HG03108 (cell line): Measurements from ENCODE around the gene C2orf72.
"Not testable (repeated sequence)": the region's sequence is repeated elsewhere in the genome, so short reads cannot be mapped to it uniquely, and the experiment has no call there.

Source experiments
- ATAC-seq: cut with Tn5 transposase; IDR thresholded peaks from one replicate; pipeline ENCODE4 v1.9.1; 2021; ENCODE audit warnings: moderate library complexity; ENCODE audit not compliant: unreplicated experiment

Gene C2orf72

DNA sequence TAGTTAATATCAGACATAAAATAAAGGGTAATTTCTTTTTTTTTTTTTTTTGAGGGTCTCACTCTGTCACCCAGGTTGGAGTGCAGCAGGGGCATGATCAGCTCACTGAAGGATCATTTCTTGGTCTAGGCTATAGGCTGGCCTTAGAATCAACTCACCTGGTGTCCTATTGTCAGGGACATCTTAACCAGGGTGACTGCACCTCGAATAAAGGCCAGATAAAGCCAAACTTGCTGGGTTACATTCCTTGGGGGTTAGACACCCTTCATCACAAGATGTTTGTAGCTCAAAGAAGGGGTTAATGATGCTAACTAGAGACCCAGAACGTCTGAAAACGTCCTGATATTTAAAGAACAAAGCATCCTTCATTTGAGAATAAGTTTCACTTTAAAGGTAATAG lies 23.5 kb upstream of the C2orf72 start:
- ATAC-seq, result no peak

DNA sequence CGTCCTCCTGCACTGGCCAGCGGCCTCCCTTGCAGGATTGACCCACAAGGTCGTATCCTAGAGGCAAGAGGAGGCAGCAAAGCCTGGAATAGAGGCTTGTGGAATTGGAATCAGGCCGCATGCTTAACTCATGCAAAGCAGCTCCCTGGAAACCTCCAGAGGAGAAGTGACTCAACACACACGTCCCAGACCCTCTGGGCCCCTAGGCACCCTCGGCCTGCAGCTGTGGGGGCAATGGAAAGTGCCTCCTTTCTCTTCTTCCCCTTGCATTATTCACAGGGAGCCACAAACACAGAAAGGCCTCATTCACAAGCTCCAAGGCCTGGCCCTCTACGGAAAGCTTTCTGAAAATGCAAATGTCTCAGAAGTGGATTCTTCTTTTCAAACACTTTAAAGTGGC lies 21.8 kb upstream of the C2orf72 start:
- no peak for ATAC-seq

DNA sequence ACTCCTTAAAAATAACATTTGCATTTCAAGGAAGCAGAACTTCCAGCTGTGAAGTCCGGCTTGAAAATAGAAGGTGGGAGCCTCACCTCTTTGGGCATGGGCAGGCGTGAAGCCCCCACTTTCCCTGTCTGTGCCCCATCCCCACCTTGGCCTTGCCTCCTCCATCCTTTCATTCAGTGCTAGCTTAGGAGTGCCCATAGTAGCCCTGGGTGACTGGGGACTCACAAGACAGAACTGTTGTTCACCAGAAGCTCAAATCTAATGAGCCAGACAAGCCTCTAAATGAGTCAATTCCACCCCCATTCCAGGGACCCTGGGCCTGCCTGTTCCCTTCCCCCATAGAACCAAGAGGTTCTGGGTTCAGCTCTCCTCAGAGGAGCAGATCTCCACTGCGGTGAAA lies 21.4 kb upstream of the C2orf72 start:
- no peak for ATAC-seq

DNA sequence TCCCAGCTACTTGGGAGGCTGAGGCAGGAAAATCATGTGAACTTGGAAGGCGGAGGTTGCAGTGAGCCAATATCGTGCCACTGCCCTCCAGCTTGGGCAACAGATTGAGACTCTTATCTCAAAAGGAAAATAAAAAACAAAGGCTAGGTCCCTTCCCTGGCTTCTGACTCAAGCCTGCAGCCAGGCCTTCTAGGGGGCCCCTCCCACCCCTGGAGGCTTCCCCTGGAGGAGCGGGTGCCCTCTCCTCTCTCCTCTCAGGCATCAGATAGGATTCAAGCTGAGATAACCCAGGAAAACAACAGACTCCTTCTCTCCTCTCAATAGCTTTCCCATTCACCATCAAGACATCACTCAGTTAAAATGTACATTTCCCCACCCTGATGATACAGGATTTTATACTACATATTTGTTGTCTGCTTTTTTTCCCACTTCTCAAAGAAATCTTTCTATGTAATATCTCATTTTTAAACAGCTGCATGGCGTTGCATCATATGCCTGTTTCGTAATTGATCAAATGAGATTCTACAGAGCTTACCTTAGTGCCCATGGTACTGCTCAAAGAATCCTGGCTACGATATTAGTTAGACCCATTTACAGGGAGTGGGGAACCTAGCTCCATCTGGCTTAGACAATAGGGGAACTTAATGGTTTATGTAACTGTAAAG lies 20.6 kb upstream of the C2orf72 start:
- ATAC-seq, result no peak

DNA sequence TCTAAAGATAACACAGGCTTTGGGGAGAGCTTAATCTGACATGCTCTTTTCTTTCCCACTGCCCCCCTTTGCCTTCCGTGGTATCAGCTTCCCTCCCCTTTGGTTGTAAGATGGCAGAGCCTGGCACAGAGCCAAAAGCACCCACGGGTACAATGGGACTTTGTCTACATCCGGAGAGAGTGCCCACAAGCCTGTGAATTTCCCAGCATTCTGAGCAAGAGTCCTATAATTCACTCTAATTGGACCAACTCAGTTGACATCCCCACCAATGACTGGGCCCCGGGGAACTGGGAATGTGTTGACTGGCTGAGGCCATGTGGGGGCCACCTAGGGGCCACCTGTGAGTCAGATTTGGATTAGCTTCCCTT lies 20.1 kb upstream of the C2orf72 start:
- no peak for ATAC-seq

DNA sequence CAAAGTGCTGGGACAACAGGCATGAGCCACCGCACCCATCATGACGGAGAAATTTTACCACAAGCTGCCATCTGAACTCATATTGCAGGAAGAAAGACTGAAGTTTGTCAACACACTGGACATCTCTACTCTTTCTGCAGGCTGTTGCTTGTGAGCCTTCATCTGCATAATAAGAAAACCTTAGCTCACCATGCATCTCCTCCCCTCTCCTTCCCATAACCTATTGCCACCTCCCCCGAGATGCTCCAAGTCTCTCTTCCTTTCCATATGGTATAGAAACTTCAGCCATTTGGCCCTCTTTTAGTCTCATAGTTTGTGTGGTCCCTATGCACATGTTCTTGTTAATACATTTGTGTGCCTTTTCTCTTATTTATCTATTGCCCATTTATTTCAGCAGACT lies 19.1 kb upstream of the C2orf72 start:
- ATAC-seq, result no peak

DNA sequence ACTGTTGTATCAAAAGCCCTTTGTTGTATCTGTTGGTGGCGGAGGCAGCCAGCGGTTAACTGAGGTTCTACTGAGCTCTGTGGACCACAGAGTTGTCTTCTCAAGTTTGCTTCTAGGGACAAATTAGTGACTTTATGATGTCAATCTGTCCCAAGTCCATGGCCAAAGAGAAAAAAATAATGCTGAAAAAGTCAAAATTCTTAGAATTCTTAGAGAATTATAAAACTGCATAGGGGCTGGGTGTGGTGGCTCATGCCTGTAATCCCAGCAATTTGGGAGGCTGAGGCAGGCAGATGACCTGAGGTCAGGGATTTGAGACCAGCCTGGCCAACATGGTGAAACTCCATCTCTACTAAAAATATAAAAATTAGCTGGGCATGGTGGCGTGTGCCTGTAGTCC lies 12.3 kb upstream of the C2orf72 start:
- ATAC-seq, result not testable (repeated sequence)

DNA sequence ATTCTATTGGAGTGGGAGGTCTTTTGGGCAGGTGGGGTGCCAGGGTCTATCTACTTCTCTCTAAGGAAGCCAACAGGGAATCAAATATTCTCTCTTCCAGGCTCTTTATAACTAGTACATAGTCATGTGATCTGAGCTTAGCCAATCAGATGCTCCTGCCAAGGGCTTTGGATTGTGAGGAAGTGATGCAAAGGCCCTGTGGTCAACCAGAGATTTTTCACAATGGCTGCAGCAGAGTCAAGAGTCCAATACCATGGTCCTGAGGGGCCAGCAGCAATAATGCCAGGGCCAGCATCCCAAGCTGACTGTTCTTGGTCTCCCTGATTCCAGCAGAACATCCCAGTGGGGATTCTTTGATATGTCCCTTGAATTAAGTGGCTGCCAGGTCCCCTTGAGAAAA lies 8.4 kb upstream of the C2orf72 start:
- no peak for ATAC-seq

DNA sequence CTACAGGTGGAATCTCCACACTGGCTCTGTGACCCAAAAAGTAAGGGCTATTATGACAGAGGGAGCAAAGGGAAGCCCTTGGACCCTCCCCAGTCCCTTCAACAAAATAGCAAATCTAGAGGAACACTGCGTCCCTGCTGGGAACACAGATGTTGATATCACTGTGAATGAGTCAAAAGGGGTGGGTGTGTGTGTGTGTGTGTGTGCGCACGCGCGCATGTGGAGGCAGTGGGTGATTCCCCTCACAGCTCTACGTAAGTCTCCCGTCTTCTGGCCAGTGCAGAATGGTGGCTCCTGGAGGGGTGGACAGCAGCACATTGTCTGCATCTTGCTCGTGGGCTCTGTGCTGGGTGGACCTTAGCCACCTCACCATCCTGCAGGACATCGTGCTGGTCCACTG lies 7.8 kb upstream of the C2orf72 start:
- no peak for ATAC-seq

DNA sequence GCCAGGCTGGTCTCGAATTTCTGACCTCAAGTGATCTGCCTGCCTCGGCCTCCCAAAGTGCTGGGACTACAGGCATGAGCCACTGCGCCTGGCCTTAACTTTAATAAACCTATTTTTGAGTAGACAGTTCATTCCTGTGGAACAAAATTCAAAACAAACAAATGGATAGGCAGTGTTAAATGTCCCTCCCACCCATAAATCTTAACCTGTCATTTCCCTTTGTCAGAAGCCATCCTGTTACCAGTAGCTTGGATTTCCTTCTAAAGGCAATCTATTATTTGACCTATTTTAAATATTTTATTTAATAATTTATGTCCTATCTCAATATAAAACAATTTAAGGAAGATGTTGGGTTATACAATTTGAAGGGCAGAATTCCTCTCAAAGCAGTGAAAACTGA lies 6.6 kb upstream of the C2orf72 start:
- ATAC-seq, result no peak

DNA sequence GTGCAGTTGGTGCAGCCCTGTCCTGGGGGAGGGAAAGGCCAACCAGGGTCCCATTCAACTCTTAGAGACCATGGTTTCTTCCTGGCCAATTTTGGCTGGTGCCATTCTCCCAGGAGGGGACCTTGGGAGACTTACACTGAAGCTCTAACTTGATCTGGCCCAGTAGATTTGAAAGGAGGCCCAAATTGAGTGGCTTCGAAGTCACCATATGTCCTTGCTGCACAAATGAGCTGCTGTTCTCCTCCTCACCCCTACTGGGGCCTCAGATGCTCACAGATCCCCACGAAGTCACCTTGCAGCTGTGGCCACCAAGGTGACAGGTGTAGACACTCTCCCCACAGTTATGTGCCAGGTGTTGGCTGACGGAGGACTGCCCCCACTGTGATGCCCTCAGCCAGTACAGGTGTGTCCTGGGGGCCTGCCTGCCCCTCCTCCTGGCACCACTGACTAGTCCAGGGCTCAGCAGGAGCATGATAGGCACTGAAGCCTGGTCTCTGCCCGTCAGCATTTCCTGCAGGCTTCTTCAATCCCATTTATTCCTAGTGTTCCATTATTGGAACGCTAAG lies 4.7 kb upstream of the C2orf72 start:
- no peak for ATAC-seq

DNA sequence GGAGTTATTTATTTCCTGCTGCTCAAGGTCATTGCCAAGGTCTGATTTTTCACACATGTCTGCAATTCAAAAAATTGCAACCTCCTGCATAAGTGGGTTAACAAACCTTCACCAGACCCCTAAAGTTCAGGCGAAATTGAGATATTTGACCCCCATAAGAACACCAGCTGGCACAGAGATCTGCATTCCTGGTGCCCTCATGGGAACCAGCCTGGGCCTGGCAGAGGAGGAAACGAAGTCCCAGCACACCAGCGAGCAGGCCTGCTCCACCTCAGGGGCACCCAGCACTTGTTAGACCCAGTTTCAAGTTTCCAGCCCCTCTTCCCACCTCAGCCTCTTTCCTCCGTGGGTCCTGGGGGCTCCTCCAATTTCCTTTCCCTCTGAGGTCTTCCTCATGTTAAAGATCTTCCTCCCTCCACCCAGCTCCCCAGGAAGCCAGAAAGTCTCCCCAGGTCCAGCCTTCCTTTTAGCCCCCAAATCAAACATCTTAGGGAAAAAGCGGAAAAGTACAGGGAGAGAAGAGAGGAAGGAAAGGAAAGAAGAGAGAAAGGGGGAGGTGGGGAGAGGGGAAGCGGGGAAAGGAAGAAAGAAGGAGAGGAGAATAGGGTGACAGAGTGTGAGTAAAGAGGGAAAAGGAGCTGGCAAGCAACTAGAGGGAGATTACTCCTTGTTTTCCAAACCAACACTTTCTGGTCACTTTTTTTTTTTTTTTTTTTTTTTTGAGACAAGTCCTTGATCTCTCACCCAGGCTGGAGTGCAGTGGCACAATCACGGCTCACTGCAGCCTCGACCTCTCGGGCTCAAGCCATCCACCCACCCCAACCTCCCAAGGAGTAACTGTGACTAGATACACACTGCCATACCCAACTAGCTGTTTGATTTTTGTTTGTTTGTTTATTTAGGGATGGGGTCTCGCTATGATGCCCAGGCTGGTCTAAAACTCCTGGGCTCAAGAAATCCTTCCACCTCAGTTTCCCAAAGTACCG lies 3.9 kb upstream of the C2orf72 start:
- no peak for ATAC-seq

DNA sequence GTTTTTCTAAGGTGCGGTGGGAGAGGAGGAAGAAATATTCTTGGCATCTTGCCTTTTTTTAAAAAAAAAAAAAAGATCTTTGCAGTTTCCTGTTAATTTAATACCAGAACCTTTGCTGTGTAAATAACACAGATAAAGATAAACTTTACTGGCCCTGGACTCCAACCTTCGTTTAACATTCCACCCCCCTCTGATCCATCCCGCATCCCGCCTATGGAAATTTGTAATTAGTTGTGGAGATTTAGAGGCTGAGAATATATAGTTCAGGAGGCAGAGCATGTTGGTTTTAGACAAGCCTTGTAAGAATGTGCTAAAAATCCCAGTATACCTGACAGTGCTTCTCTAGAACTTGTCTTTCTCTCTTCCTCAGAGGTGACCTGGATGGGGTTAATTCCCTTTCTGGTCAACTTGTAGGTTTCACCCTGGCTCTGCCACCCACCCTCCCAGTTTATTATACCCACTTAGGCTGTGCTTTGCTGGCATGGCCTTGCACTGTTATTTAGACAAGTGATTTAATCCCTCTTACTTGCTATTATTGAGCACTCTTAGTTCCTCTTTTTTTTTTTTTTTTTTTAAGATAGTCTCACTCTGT lies 2.9 kb upstream of the C2orf72 start:
- ATAC-seq, result no peak

DNA sequence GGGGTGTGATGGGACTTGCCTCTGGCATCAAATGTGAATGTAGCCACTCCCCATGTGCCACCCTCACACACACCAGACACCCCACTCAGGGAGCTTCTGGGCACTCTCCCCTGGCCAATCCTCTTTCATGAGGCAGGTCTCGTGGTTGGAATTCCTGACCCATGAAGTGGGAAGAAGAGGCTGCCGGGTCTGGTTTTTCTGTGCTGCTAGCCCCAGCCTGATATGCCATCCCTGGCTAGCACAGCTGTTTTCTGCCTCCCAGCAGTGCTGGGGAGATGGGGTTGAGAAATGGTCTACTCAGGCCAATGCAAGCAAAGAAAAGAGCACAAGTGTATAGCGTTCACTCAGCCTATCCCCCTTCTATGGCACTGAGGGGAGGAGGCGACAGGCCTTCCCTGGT lies 1.2 kb upstream of the C2orf72 start:
- ATAC-seq, result no peak

DNA sequence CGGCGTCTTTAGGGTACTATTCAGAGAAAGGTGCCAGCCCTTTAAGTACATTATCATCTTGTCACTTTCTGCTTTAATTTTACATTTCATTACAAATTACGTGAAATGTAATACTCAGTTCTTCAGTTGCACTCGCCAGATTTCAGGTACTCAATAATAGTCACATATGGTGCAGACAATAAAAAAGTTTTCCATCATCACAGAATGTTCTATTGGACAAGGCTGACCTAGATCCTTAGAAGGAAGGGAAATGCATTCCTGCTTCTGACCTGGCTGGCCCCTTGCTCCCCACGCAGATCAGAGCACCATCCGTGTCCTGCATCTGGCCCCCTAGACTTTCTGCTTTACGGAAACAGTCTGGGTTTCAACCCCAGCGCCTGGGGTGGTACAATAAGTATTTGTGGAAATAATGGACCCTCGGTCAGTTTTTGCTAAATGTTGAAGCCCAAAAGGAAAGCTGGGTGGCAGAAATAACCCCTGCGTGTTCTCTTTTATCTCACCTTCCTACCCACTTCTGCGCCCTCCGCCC lies 681 bp upstream of the C2orf72 start:
- ATAC-seq, result no peak

DNA sequence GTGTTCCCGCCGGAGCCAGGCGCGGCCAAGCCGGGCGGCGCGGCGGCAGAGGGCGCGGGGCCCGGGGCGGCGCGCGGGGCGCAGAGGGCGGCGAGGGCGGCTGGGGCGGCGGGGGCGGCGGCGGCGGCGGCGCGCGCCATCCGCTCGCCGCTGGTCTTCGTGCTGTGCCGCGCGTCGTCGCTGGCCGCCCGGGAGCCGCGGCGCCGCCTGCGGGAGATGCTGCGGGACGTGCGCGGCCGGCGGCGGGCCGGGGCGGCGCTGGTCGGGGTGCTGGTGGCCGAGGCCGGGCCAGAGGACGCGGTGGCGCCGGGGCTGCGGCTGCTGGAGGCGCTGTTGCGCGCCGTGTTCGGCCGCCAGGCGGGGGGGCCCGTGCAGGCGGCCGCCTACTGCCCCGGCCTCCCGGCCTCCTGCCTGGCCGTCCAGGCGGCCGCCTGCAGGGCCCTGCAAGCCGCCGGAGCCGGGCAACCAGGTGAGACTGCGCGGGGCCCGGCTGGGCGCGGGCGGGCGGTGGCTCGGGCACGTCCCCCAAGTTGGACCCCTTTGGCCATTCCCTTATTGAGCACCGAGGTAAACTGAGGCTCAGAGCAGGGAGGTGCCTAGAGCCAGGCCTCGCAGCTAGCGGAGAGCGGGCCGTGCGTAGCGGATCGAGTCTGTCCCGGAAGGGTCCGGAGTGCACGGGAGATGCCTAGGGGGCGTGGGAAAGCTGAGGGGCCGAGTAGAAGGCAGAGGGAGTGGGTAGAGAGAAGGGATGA lies 584 bp downstream of the C2orf72 start:
- no peak for ATAC-seq

DNA sequence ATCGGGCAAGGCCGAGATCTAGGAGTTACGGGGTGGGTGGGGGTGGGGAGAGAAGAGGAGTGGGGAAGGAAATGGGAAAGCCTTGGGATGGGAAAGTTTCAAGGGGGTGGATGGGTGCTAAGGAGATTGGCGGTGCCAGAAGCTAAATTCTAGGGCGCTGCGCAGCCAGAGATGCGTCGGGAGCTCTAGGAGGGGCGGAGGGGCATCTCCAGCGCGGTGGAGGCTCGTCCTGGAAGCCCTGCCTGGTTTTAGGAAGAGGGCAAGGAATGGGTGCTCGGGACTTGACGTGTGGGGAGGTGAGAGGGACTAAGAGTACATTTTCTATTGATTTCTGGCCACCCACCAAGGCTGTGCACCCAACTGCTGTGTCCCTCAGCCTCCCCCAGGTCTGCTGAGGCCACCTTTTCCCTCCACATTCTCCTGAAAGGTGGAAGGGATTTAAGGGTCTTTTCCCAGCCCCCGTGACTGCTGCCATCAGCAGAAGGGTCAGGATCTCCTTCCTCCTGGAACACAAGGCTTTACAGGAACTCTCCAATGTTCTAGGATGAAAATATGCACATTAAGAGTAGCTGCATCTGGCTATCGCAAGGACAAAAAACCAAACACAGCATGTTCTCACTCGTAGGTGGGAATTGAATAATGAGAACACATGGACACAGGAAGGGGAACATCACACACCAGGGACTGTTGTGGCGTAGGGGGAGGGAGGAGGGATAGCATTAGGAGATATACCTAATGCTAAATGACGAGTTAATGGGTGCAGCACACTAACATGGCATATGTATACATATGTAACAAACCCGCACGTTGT lies 1.4 kb downstream of the C2orf72 start:
- no peak for ATAC-seq

DNA sequence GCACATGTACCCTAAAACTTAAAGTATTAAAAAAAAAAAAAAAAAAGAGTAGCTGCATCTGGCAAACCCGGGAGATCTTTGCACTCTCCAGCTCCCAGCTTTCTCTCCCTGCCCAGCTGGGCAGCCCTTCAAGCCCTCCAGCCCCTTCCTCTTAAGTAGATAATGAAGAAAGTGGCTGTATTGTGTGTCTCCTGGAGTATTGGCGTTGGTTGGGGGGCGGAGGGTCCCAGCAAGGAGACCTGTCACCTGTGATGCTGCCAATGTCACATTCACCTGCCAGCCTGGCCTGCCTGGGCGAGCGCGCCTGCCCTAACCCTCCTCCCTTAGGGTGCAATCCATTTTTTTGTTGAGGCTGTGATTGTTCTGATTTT lies 2.0 kb downstream of the C2orf72 start:
- ATAC-seq, result no peak

DNA sequence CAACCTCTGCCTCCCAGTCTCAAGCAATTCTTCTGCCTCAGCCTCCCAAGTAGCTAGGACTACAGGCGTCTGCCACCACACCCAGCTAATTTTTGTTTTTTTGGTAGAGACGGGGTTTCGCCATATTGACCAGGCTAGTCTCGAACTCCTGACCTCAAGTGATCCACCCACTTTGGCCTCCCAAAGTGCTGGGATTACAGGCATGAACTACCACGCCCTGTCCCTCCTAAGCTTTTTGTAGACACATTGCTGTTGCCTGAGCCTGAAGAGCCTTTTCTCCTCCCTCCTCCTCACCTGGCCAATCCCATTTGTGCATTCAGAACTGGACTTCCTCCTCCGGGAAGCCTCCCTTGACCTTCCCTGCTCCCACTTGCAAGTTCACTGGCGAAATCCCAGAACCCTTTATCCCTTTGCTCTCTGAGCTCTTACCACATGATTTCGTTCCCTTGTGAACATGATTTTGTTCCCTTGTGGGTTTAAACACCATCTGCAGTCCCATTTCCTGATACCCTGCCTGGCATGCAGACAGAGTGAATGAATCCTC lies 2.6 kb downstream of the C2orf72 start:
- no peak for ATAC-seq
